Stimulated activated naive CD8-positive, alpha-beta T cell treated with anti-CD3 and anti-CD28 coated beads, Interleukin-15, Interleukin-2, amounts not matched to agents 100 U/mL and 50 U/mL, for 24 hours (primary cell): ENCODE results near the gene VPS11.

Experiments used
- ATAC-seq: fragments of 150-1000 bp; cut with Tn5 transposase; one replicate; pipeline ENCODE4 v1.10.0; 2021
- DNase-seq: peaks from one replicate; pipeline ENCODE4 v3.0.0; 2021

VPS11 gene

GRCh38 chr11:119081682-119082260 is 14.2 kb downstream of the VPS11 start:
- DNase-seq (no peak), ATAC-seq (no peak)

GRCh38 chr11:119084663-119085436 is 17.2 kb downstream of the VPS11 start, which contains the start of gene HMBS:
Gene HMBS (plus strand): TSS chr11:119084881. CDS start chr11:119085034, 153 bp downstream.
- peak; percentile 93 for DNase-seq
- ATAC-seq = peak; percentile 94

GRCh38 chr11:119085437-119085847 is 17.8 kb downstream of the VPS11 start:
- ATAC-seq = peak; percentile 12

GRCh38 chr11:119087123-119087522 is 19.5 kb downstream of the VPS11 start:
- no peak for DNase-seq
- ATAC-seq = no peak

More at GRCh38 chr11:119085437-119085847, 17.8 kb downstream of the VPS11 start:
- peak; percentile 48 for DNase-seq

- DNase-seq (no peak), ATAC-seq (no peak)
Measured at GRCh38 chr11:119087747-119088241, 20.2 kb downstream of the VPS11 start.

- ATAC-seq (no peak), DNase-seq (no peak)
Measured at GRCh38 chr11:119088406-119088805, 20.8 kb downstream of the VPS11 start.

GRCh38 chr11:119089319-119089718 is 21.7 kb downstream of the VPS11 start:
- DNase-seq (no peak), ATAC-seq (no peak)

- DNase-seq = no peak
- no peak for ATAC-seq
Measured at GRCh38 chr11:119091178-119091577, 23.6 kb downstream of the VPS11 start.

- no peak for ATAC-seq
- DNase-seq = no peak
Measured at GRCh38 chr11:119091966-119092879, 24.6 kb downstream of the VPS11 start.

- no peak for DNase-seq
- no peak for ATAC-seq
Measured at GRCh38 chr11:119092880-119093842, 25.5 kb downstream of the VPS11 start.

GRCh38 chr11:119093942-119094815 is 26.6 kb downstream of the VPS11 start:
- ATAC-seq = peak; percentile 11
- DNase-seq = peak; percentile 48

GRCh38 chr11:119094816-119095065 is 27.1 kb downstream of the VPS11 start:
- ATAC-seq = peak; percentile 26
- peak; percentile 70 for DNase-seq

GRCh38 chr11:119095066-119095880 is 27.7 kb downstream of the VPS11 start:
- ATAC-seq = peak; percentile 86
- DNase-seq = peak; percentile 99

- no peak for ATAC-seq
- no peak for DNase-seq
Measured at GRCh38 chr11:119099711-119100110, 32.1 kb downstream of the VPS11 start.

- no peak for ATAC-seq
- DNase-seq = no peak
Measured at GRCh38 chr11:119100246-119100970, 32.8 kb downstream of the VPS11 start.

GRCh38 chr11:119100994-119101758 is 33.6 kb downstream of the VPS11 start:
- DNase-seq (peak; percentile 43), ATAC-seq (peak; percentile 11)

- peak; percentile 85 for DNase-seq
- peak; percentile 87 for ATAC-seq
Measured at GRCh38 chr11:119101759-119102423, 34.3 kb downstream of the VPS11 start, which contains the start of gene DPAGT1. Gene DPAGT1 (minus strand): TSS chr11:119101853. CDS start chr11:119101655, 198 bp downstream.
